WTC11 (cell line): ENCODE data around the gene SYT7. TPM values are rescaled to one million over a fixed set of nuclear protein-coding genes. Genes with fewer than 3 reads are reported as not detected.

Experiments
- ATAC-seq: fragments of 200-7000 bp; cut with Tn5 transposase; 2 replicates; pipeline ENCODE4 v1.10.0; 2021; ENCODE audit warnings: mild to moderate bottlenecking, moderate library complexity
- CTCF ChIA-PET: fragments of 300-600 bp; sonication (Branson Sonifier 250); formaldehyde crosslinking; loops from one replicate; lab custom pipeline; 2021; ENCODE audit warnings: antibody characterized with exemption; lab: Charles Lee
- POLR2A ChIA-PET: fragments of 350-600 bp; sonication (Branson Sonifier 250); formaldehyde crosslinking; loops from one replicate; lab custom pipeline; 2021; ENCODE audit warnings: antibody characterized with exemption; lab: Charles Lee
- DNase-seq: peaks from one replicate; pipeline ENCODE4 v3.0.0; 2021; ENCODE audit warnings: low spot score
- H3K27ac Mint-ChIP-seq: 2 replicates; pipeline ENCODE4 v1.8.0; 2021; ENCODE audit warnings: mixed read lengths
- H3K27me3 Mint-ChIP-seq: 2 replicates; pipeline ENCODE4 v1.8.0; 2021; ENCODE audit warnings: low read depth, mild to moderate bottlenecking, moderate library complexity, mixed read lengths
- H3K36me3 Mint-ChIP-seq: 2 replicates; pipeline ENCODE4 v1.8.0; 2021; ENCODE audit warnings: mixed read lengths
- H3K4me1 Mint-ChIP-seq: 2 replicates; pipeline ENCODE4 v1.8.0; 2022; ENCODE audit warnings: mixed read lengths
- H3K4me3 Mint-ChIP-seq: 2 replicates; pipeline ENCODE4 v1.8.0; 2021; ENCODE audit warnings: mild to moderate bottlenecking, moderate library complexity, mixed read lengths
- H3K9me3 Mint-ChIP-seq: 2 replicates; pipeline ENCODE4 v1.8.0; 2021; ENCODE audit warnings: mixed read lengths
- ARID4B ChIP-seq: sonication (generic); formaldehyde crosslinking; IDR thresholded peaks from 2 replicates; pipeline ENCODE4 v1.8.0; 2023; ENCODE audit warnings: missing genetic modification reagents, mild to moderate bottlenecking, borderline replicate concordance
- ATF6 ChIP-seq: sonication (generic); formaldehyde crosslinking; IDR thresholded peaks from 2 replicates; pipeline ENCODE4 v1.8.1; 2023; ENCODE audit warnings: mild to moderate bottlenecking, missing genetic modification reagents
- ELF4 ChIP-seq: sonication (generic); formaldehyde crosslinking; IDR thresholded peaks from 2 replicates; pipeline ENCODE4 v1.8.1; 2022; ENCODE audit warnings: low read depth, mild to moderate bottlenecking, moderate library complexity, missing genetic modification reagents
- FOXJ3 ChIP-seq: sonication (generic); formaldehyde crosslinking; IDR thresholded peaks from 2 replicates; pipeline ENCODE4 v1.9.0; 2021; ENCODE audit warnings: missing genetic modification reagents, mild to moderate bottlenecking, borderline replicate concordance
- GRHL2 ChIP-seq: fragments of 250-450 bp; sonication (Bioruptor Pico); IDR thresholded peaks from 2 replicates; pipeline ENCODE4 v1.8.0; 2022; ENCODE audit warnings: mild to moderate bottlenecking, moderate library complexity; ENCODE audit not compliant: insufficient replicate concordance, severe bottlenecking
- HMGXB4 ChIP-seq: sonication (generic); formaldehyde crosslinking; IDR thresholded peaks from 2 replicates; pipeline ENCODE4 v1.8.1; 2023; ENCODE audit warnings: mild to moderate bottlenecking, moderate library complexity, missing genetic modification reagents
- JUN ChIP-seq: sonication (generic); formaldehyde crosslinking; IDR thresholded peaks from 2 replicates; pipeline ENCODE4 v1.8.0; 2023; ENCODE audit warnings: mild to moderate bottlenecking, missing genetic modification reagents
- MXD4 ChIP-seq: fragments of 250-450 bp; sonication (Bioruptor Pico); IDR thresholded peaks from 2 replicates; pipeline ENCODE4 v1.8.0; 2021; ENCODE audit warnings: mild to moderate bottlenecking, moderate library complexity, borderline replicate concordance
- MYBL2 ChIP-seq: sonication (generic); formaldehyde crosslinking; IDR thresholded peaks from 2 replicates; pipeline ENCODE4 v1.8.1; 2023; ENCODE audit warnings: mild to moderate bottlenecking, moderate library complexity, missing genetic modification reagents
- NR2C2 ChIP-seq: sonication (generic); formaldehyde crosslinking; IDR thresholded peaks from 2 replicates; pipeline ENCODE4 v1.8.0; 2022; ENCODE audit warnings: mild to moderate bottlenecking, missing genetic modification reagents
- PREB ChIP-seq: sonication (generic); formaldehyde crosslinking; IDR thresholded peaks from 2 replicates; pipeline ENCODE4 v1.8.1; 2022; ENCODE audit warnings: mild to moderate bottlenecking, missing genetic modification reagents, moderate library complexity, borderline replicate concordance
- TEAD4 ChIP-seq: sonication (generic); formaldehyde crosslinking; IDR thresholded peaks from 2 replicates; pipeline ENCODE4 v1.8.0; 2022; ENCODE audit warnings: mild to moderate bottlenecking, missing genetic modification reagents
- USF2 ChIP-seq: sonication (generic); formaldehyde crosslinking; IDR thresholded peaks from 2 replicates; pipeline ENCODE4 v1.8.1; 2023; ENCODE audit warnings: mild to moderate bottlenecking, missing genetic modification reagents, moderate library complexity
- ZNF219 ChIP-seq: sonication (generic); formaldehyde crosslinking; IDR thresholded peaks from 2 replicates; pipeline ENCODE4 v1.8.0; 2023; ENCODE audit warnings: missing genetic modification reagents, mild to moderate bottlenecking, borderline replicate concordance
- ZNF263 ChIP-seq: sonication (generic); formaldehyde crosslinking; IDR thresholded peaks from 2 replicates; pipeline ENCODE4 v1.8.1; 2022; ENCODE audit warnings: low read depth, mild to moderate bottlenecking, moderate library complexity, missing genetic modification reagents
- ZNF423 ChIP-seq: fragments of 250-450 bp; sonication (Bioruptor Pico); IDR thresholded peaks from 2 replicates; pipeline ENCODE4 v2.1.2; 2022; ENCODE audit warnings: mild to moderate bottlenecking, moderate library complexity
- total RNA-seq: library from RNA; stranded (reverse); gene quantifications from 3 replicates; pipeline ENCODE4 v1.2.3, GENCODE V29; 2021
- TF ChIP-seq, protein P1 (sequence below): fragments of 200-600 bp; IDR thresholded peaks from 2 replicates; pipeline ENCODE4 v1.8.0; 2022; ENCODE audit warnings: antibody characterized with exemption
- TF ChIP-seq, protein P2 (sequence below): sonication (generic); formaldehyde crosslinking; conservative IDR thresholded peaks from 2 replicates; pipeline ENCODE4 v1.8.1; 2022; ENCODE audit warnings: mild to moderate bottlenecking, missing genetic modification reagents
- TF ChIP-seq, protein P3 (sequence below): sonication (generic); formaldehyde crosslinking; IDR thresholded peaks from 2 replicates; pipeline ENCODE4 v1.8.1; 2023; ENCODE audit warnings: mild to moderate bottlenecking, missing genetic modification reagents, borderline replicate concordance
- TF ChIP-seq, protein P4 (sequence below): sonication (generic); formaldehyde crosslinking; IDR thresholded peaks from 2 replicates; pipeline ENCODE4 v1.8.0; 2022; ENCODE audit warnings: mild to moderate bottlenecking, missing genetic modification reagents

Gene SYT7
- total RNA-seq, 1 experiment from 2014 or later, result 12.5 TPM

DNA sequence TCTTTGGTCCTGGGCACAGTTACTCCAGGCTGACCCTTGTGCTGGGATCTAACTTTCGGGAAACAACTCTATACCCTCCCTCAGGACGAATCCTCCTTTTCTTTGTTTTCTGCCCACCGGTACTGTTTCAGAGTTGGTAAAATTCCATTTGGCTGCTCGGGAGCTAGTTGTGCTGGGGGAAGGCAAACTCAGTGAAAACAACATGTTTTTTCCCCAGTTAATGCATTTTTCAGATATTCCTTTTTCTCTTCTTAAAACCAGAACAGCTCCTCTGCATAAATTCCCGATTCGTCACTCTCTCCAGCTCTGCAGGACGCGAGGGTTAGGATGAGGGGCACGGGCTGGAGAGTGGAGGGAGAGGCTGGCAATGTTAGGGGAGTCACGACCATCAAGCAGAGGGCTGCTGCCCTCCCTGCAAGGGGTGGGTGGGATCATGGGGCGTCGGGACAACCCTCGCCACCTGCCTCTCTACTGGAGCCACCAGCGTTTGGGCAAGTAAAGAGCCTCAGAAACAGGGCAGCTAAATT lies 41.0 kb downstream of the SYT7 start:
- peaks cover 43% of the 10 kb centered on the region for H3K4me1 Mint-ChIP-seq
- ChIA-PET POLR2A (no interaction called here), CTCF (interaction anchor here (0.7 to 11.4 kb wide), 16 partner anchors 10 to 193 kb away, joined by 3 to 174 read pairs (median 4); partner anchors contain the start of gene LRRC10B)
- H3K36me3 Mint-ChIP-seq, result no peaks in the 10 kb centered on the region
- H3K9me3 Mint-ChIP-seq, result no peaks in the 10 kb centered on the region
- DNase-seq (no peak), ATAC-seq (no peak)
- no peak overlapping the region for H3K4me3 Mint-ChIP-seq
- no peaks in the 10 kb centered on the region; the same call in 1 of the 2 replicates for H3K27me3 Mint-ChIP-seq
- no peak for TF ChIP-seq JUN (CRISPR knock-in tag)
- no peak for TF ChIP-seq FOXJ3 (CRISPR knock-in tag)
- no peak for TF ChIP-seq ZNF219 (CRISPR knock-in tag)
- TF ChIP-seq, protein P1, sequence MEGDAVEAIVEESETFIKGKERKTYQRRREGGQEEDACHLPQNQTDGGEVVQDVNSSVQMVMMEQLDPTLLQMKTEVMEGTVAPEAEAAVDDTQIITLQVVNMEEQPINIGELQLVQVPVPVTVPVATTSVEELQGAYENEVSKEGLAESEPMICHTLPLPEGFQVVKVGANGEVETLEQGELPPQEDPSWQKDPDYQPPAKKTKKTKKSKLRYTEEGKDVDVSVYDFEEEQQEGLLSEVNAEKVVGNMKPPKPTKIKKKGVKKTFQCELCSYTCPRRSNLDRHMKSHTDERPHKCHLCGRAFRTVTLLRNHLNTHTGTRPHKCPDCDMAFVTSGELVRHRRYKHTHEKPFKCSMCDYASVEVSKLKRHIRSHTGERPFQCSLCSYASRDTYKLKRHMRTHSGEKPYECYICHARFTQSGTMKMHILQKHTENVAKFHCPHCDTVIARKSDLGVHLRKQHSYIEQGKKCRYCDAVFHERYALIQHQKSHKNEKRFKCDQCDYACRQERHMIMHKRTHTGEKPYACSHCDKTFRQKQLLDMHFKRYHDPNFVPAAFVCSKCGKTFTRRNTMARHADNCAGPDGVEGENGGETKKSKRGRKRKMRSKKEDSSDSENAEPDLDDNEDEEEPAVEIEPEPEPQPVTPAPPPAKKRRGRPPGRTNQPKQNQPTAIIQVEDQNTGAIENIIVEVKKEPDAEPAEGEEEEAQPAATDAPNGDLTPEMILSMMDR, result no peak
- TF ChIP-seq MXD4 (CRISPR knock-in tag), result no peak
- TF ChIP-seq TEAD4 (CRISPR knock-in tag), result no peak
- no peak for TF ChIP-seq MYBL2
- TF ChIP-seq NR2C2, result no peak
- TF ChIP-seq ATF6, result no peak
- TF ChIP-seq, protein P2, sequence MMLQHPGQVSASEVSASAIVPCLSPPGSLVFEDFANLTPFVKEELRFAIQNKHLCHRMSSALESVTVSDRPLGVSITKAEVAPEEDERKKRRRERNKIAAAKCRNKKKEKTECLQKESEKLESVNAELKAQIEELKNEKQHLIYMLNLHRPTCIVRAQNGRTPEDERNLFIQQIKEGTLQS (CRISPR knock-in tag), result no peak
- no peak for TF ChIP-seq ELF4 (CRISPR knock-in tag)
- no peak for TF ChIP-seq ZNF423
- TF ChIP-seq GRHL2, result no peak
- no peak for TF ChIP-seq USF2 (CRISPR knock-in tag)
- no peak for TF ChIP-seq PREB
- no peak for TF ChIP-seq ZNF263 (CRISPR knock-in tag)
- TF ChIP-seq, protein P3, sequence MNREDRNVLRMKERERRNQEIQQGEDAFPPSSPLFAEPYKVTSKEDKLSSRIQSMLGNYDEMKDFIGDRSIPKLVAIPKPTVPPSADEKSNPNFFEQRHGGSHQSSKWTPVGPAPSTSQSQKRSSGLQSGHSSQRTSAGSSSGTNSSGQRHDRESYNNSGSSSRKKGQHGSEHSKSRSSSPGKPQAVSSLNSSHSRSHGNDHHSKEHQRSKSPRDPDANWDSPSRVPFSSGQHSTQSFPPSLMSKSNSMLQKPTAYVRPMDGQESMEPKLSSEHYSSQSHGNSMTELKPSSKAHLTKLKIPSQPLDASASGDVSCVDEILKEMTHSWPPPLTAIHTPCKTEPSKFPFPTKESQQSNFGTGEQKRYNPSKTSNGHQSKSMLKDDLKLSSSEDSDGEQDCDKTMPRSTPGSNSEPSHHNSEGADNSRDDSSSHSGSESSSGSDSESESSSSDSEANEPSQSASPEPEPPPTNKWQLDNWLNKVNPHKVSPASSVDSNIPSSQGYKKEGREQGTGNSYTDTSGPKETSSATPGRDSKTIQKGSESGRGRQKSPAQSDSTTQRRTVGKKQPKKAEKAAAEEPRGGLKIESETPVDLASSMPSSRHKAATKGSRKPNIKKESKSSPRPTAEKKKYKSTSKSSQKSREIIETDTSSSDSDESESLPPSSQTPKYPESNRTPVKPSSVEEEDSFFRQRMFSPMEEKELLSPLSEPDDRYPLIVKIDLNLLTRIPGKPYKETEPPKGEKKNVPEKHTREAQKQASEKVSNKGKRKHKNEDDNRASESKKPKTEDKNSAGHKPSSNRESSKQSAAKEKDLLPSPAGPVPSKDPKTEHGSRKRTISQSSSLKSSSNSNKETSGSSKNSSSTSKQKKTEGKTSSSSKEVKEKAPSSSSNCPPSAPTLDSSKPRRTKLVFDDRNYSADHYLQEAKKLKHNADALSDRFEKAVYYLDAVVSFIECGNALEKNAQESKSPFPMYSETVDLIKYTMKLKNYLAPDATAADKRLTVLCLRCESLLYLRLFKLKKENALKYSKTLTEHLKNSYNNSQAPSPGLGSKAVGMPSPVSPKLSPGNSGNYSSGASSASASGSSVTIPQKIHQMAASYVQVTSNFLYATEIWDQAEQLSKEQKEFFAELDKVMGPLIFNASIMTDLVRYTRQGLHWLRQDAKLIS (CRISPR knock-in tag), result no peak
- no peak for TF ChIP-seq ARID4B (CRISPR knock-in tag)
- TF ChIP-seq, protein P4, sequence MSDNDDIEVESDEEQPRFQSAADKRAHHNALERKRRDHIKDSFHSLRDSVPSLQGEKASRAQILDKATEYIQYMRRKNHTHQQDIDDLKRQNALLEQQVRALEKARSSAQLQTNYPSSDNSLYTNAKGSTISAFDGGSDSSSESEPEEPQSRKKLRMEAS (CRISPR knock-in tag), result no peak
- no peak for TF ChIP-seq HMGXB4
- H3K27ac Mint-ChIP-seq, result peak overlapping the region; percentile 47
